Measurements from ENCODE around the gene OR51B2.
"Not testable (repeated sequence)": the region's sequence is repeated elsewhere in the genome, so short reads cannot be mapped to it uniquely, and the experiment has no call there.

Gene OR51B2

GRCh38 chr11:5363679-5364078, 39.6 kb upstream of the OR51B2 start:
- no peak for TF ChIP-seq CTCF (IDR thresholded peaks at IDR 0.05; ENCODE audit: borderline replicate concordance, insufficient read depth, low read depth, low read length)
- no peak overlapping the region for H3K4me3 ChIP-seq (ENCODE audit: low read depth, low read length)

GRCh38 chr11:5362017-5362625, 38.0 kb upstream of the OR51B2 start:
- H3K4me3 ChIP-seq (ENCODE audit: low read depth, low read length) = no peak overlapping the region
- no peak for TF ChIP-seq CTCF (IDR thresholded peaks at IDR 0.05; ENCODE audit: borderline replicate concordance, insufficient read depth, low read depth, low read length)

- H3K4me3 ChIP-seq (ENCODE audit: low read depth, low read length) = not testable (repeated sequence)
Measured at GRCh38 chr11:5356031-5356430, 31.9 kb upstream of the OR51B2 start.

- no peak for TF ChIP-seq CTCF (IDR thresholded peaks at IDR 0.05; ENCODE audit: borderline replicate concordance, insufficient read depth, low read depth, low read length)
- no peak within 1 kb of the TSS for H3K4me3 ChIP-seq (ENCODE audit: low read depth, low read length)
Measured at GRCh38 chr11:5351208-5351607, 27.1 kb upstream of the OR51B2 start, which contains the start of gene OR51B6. TSS of gene OR51B6 (plus strand) at chr11:5351508. CDS start at chr11:5351508, 0 bp downstream.

GRCh38 chr11:5349550-5349949, 25.5 kb upstream of the OR51B2 start:
- H3K4me3 ChIP-seq (ENCODE audit: low read depth, low read length) = no peak overlapping the region
- TF ChIP-seq CTCF (IDR thresholded peaks at IDR 0.05; ENCODE audit: borderline replicate concordance, insufficient read depth, low read depth, low read length) = no peak

GRCh38 chr11:5348551-5349194, 24.6 kb upstream of the OR51B2 start:
- TF ChIP-seq CTCF (IDR thresholded peaks at IDR 0.05; ENCODE audit: borderline replicate concordance, insufficient read depth, low read depth, low read length) = no peak
- H3K4me3 ChIP-seq (ENCODE audit: low read depth, low read length) = no peak overlapping the region

GRCh38 chr11:5345831-5346230, 21.7 kb upstream of the OR51B2 start:
- H3K4me3 ChIP-seq (ENCODE audit: low read depth, low read length) = no peak overlapping the region
- TF ChIP-seq CTCF (IDR thresholded peaks at IDR 0.05; ENCODE audit: borderline replicate concordance, insufficient read depth, low read depth, low read length) = no peak
